HepG2 (cell line): ENCODE data around the gene GSDMA. TPM values are rescaled to one million over a fixed set of nuclear protein-coding genes. Genes with fewer than 3 reads are reported as not detected.
A peak's percentile ranks its signal among the peaks of the same experiment; 100 is the strongest.

Source experiments
- ATAC-seq: fragments of 200-7000 bp; cut with Tn5 transposase; 3 replicates; pipeline ENCODE4 v1.9.1; 2020; ENCODE audit warnings: mild to moderate bottlenecking, moderate library complexity
- BruUV-seq: library from RNA; stranded (reverse); fragments of 400-500 nt; replicated peaks from 2 replicates; lab custom pipeline; 2021; lab: Mats Ljungman, UMichigan
- CTCF ChIA-PET: fragments of 300-600 bp; formaldehyde crosslinking; extraction: SDS; loops from one replicate; lab custom pipeline; 2021; ENCODE audit warnings: low total read pairs, inconsistent platforms, low intra/inter-chr PET ratio; lab: Yijun Ruan, JAX
- POLR2A ChIA-PET: fragments of 350-600 bp; sonication (Branson Sonifier 250); formaldehyde crosslinking; loops from one replicate; lab custom pipeline; 2020; ENCODE audit warnings: antibody characterized with exemption, inconsistent platforms; lab: Yijun Ruan, JAX
- DNase-seq: peaks from one replicate; pipeline ENCODE4 v3.0.0-alpha.2; 2015; ENCODE audit warnings: low spot score
- FAIRE-seq: peaks from 3 replicates; lab custom pipeline; 2011; peaks lifted over from hg19 to GRCh38; lab: Jason Lieb, UNC
- H2AFZ ChIP-seq: one replicate; pipeline ENCODE4 v1.6.1; 2011; ENCODE audit warnings: low read length, inconsistent platforms
- H3K27ac ChIP-seq: fragments of 300-600 bp; 3 replicates; pipeline ENCODE4 v1.8.0; 2011; ENCODE audit warnings: mixed run types, mild to moderate bottlenecking, mixed read lengths, low read length, inconsistent platforms; ENCODE audit not compliant: insufficient read depth; ENCODE audit errors: extremely low read length
- H3K27me3 ChIP-seq, 2 experiments: fragments of 200-600 bp in 1 of 2; 2 replicates in 1 of 2; 3 replicates in 1 of 2; pipeline versions ENCODE4 v1.6.0 to v1.8.0; 2011; ENCODE audit warnings: low read length in 2 of 2, mild to moderate bottlenecking in 2 of 2, moderate library complexity in 2 of 2, inconsistent platforms in 1 of 2; ENCODE audit not compliant: insufficient read depth in 2 of 2, control insufficient read depth in 1 of 2
- H3K36me3 ChIP-seq, 2 experiments: fragments of 200-600 bp in 1 of 2; replicated peaks in 1 of 2; 2 replicates in 1 of 2; 3 replicates in 1 of 2; pipeline versions ENCODE4 v1.5.1 to v1.8.0; 2011; ENCODE audit warnings: low read length in 2 of 2, inconsistent platforms in 1 of 2; ENCODE audit not compliant: insufficient read depth in 2 of 2, control insufficient read depth in 1 of 2
- H3K4me1 ChIP-seq: 2 replicates; pipeline ENCODE4 v1.5.1; 2012; ENCODE audit warnings: low read length, inconsistent platforms; ENCODE audit not compliant: insufficient read depth
- H3K4me2 ChIP-seq: 2 replicates; pipeline ENCODE4 v1.6.0; 2011; ENCODE audit warnings: low read depth, low read length, inconsistent platforms
- H3K4me3 ChIP-seq, 3 experiments: fragments of 200-600 bp in 1 of 3; sonication (generic), shearing (Covaris generic) in 1 of 3; replicated peaks in 1 of 3; 2 replicates each; pipeline ENCODE4 v1.5.1; 2011 to 2016; ENCODE audit warnings: low read length in 3 of 3, inconsistent platforms in 2 of 3, low read depth in 2 of 3, mild to moderate bottlenecking in 2 of 3, control low read depth in 1 of 3, mixed read lengths in 1 of 3; ENCODE audit not compliant: insufficient read depth in 1 of 3
- H3K79me2 ChIP-seq: one replicate; pipeline ENCODE4 v1.6.1; 2011; ENCODE audit warnings: low read length, inconsistent platforms; ENCODE audit not compliant: insufficient read depth
- H3K9ac ChIP-seq: 2 replicates; pipeline ENCODE4 v1.6.0; 2011; ENCODE audit warnings: mild to moderate bottlenecking, low read depth, low read length, inconsistent platforms; ENCODE audit not compliant: insufficient read depth
- H3K9me3 ChIP-seq: 2 replicates; pipeline ENCODE4 v1.5.1; 2012; ENCODE audit warnings: mild to moderate bottlenecking, low read length
- H4K20me1 ChIP-seq: 2 replicates; pipeline ENCODE4 v1.6.0; 2011; ENCODE audit warnings: inconsistent platforms, mild to moderate bottlenecking, low read length, moderate library complexity; ENCODE audit not compliant: insufficient read depth
- GTF2F1 ChIP-seq: fragments of 150-350 bp; IDR thresholded peaks from 2 replicates; pipeline ENCODE4 v1.6.1; 2014; ENCODE audit warnings: low read length
- HNF4G ChIP-seq, 2 experiments: sonication (generic) in 1 of 2; formaldehyde crosslinking in 1 of 2; IDR thresholded peaks; 2 replicates each; pipeline versions ENCODE4 v1.4.0 to v1.6.1; 2011 to 2020; ENCODE audit warnings: borderline replicate concordance in 2 of 2, low read depth in 2 of 2, mild to moderate bottlenecking in 2 of 2, low read length in 1 of 2, missing genetic modification reagents in 1 of 2, moderate library complexity in 1 of 2
- HNRNPL ChIP-seq: fragments of 200-400 bp; formaldehyde crosslinking; IDR thresholded peaks from 2 replicates; pipeline ENCODE4 v1.6.1; 2017; ENCODE audit warnings: mild to moderate bottlenecking, low read depth, low read length
- SNAI1 ChIP-seq: sonication (generic); formaldehyde crosslinking; IDR thresholded peaks from 2 replicates; pipeline ENCODE4 v1.5.0; 2020; ENCODE audit warnings: mild to moderate bottlenecking, missing genetic modification reagents, borderline replicate concordance
- TFE3 ChIP-seq: IDR thresholded peaks from 2 replicates; pipeline ENCODE4 v1.6.1; 2016
- ZNF180 ChIP-seq: sonication (generic); formaldehyde crosslinking; IDR thresholded peaks from 2 replicates; pipeline ENCODE4 v1.4.0; 2020; ENCODE audit warnings: low read depth, missing genetic modification reagents, borderline replicate concordance
- ZNF292 ChIP-seq: sonication (generic); formaldehyde crosslinking; IDR thresholded peaks from 2 replicates; pipeline ENCODE4 v1.8.1; 2022; ENCODE audit warnings: mild to moderate bottlenecking, low read depth, missing genetic modification reagents, borderline replicate concordance
- ZNF879 ChIP-seq: sonication (generic); formaldehyde crosslinking; IDR thresholded peaks from 2 replicates; pipeline ENCODE4 v1.8.1; 2023; ENCODE audit warnings: missing genetic modification reagents
- WGBS: methylation state at CpG from one replicate; pipeline ENCODE4 v1.1.6; 2017; ENCODE audit warnings: low lambda C conversion rate; 5-methylcytosine and 5-hydroxymethylcytosine counted together
- in situ Hi-C: cut with HindIII; loops from 2 replicates; pipeline ENCODE4 v1.10.0; 2017; ENCODE audit warnings: low pct_unique_long_range_greater_than_20kb; ENCODE audit not compliant: extremely low pct_ligation_motif_present
- intact Hi-C: fragments of 100-400 bp; cut with micrococcal nuclease; formaldehyde crosslinking; loops from one replicate; pipeline ENCODE4 v1.10.0; 2022; ENCODE audit not compliant: unreplicated experiment
- polyA plus RNA-seq, 8 experiments: library from polyadenylated mRNA; depleted of rRNA in 3 of 8; stranded (reverse) in 7 of 8; unstranded in 1 of 8; fragments of >200 nt; fragmentation: Illumina TruSeq in 4 of 8; extraction: Trizol in 4 of 8; gene quantifications; 2 replicates each; pipeline versions ENCODE4 v1.2.1 to v1.2.3, GENCODE V29; 2011 to 2016; ENCODE audit warnings: low read depth in 4 of 8, missing spikeins in 1 of 8, mixed read lengths in 1 of 8; ENCODE audit not compliant: insufficient read depth in 1 of 8
- total RNA-seq, 5 experiments: library from RNA; depleted of rRNA; stranded (reverse); fragments of >200 nt; fragmentation: Illumina TruSeq; extraction: Trizol; gene quantifications; 2 replicates each; pipeline ENCODE4 v1.2.3, GENCODE V29; 2016; ENCODE audit warnings: low read depth in 1 of 5
- TF ChIP-seq, protein P1 (sequence below): sonication (generic); formaldehyde crosslinking; IDR thresholded peaks from 2 replicates; pipeline ENCODE4 v1.4.0; 2020; ENCODE audit warnings: missing genetic modification reagents, mild to moderate bottlenecking, borderline replicate concordance
- TF ChIP-seq, protein P2 (sequence below): sonication (generic); formaldehyde crosslinking; IDR thresholded peaks from 2 replicates; pipeline ENCODE4 v1.5.0; 2020; ENCODE audit warnings: mild to moderate bottlenecking, missing genetic modification reagents

GSDMA gene
- total and polyA plus RNA-seq, 2 of the 13 experiments (the other 11 are each of a cell fraction or from before 2014, with no cell fraction given), result not detected

DNA sequence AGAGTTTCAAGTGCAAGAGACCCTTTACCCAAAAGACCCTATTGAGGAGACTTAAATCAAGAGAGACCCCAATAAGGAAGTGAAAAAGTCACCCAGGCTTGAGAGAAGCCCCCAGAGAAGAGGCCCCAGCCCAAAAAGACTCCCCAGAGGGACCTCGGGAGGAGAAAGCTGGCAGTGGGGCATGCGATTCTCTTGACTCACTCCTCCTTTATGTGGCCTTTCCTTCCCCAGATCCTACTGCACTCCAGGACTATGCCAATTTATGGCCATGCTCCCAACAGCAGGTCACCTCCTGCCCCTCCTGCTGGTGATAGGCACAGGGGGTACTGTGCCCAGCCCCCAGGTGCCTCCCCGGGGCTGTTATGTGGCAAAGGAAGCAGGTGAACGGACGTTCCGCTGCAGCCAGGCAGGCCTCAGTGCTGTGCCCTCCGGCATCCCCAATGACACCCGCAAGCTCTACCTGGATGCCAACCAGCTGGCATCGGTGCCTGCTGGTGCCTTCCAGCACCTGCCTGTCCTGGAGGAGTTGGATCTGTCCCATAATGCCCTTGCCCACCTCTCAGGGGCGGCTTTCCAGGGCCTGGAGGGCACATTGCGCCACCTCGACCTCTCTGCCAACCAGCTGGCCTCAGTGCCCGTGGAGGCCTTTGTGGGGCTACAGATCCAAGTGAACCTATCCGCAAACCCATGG lies 19.0 kb upstream of the GSDMA start:
- POLR2A ChIA-PET, result no interaction called here
- H3K27ac ChIP-seq, result no peak overlapping the region
- no peaks in the 10 kb centered on the region for H3K36me3 ChIP-seq
- BruUV-seq, result no TSS peak
- H2AFZ ChIP-seq, result no peak overlapping the region
- H3K27me3 ChIP-seq, result peaks cover 16 to 36% of the 10 kb centered on the region in 2 experiments; a peak in 3 of 5 replicates
- intact Hi-C loops, result no loop called here
- no peak for ATAC-seq
- no peaks in the 10 kb centered on the region for H4K20me1 ChIP-seq
- no peaks in the 10 kb centered on the region for H3K9me3 ChIP-seq
- no peak overlapping the region for H3K9ac ChIP-seq
- TF ChIP-seq HNRNPL (peak; percentile 77; the same call in 1 of the 2 replicates), HNF4G (IDR thresholded peaks at IDR 0.05; ENCODE audit: borderline replicate concordance, low read depth, low read length) (no peak), HNF4G (CRISPR knock-in tag; IDR thresholded peaks at IDR 0.05; ENCODE audit: borderline replicate concordance, low read depth) (no peak)
- H3K79me2 ChIP-seq, result no peaks in the 10 kb centered on the region
- 42% methylated on average over 10 of the region's 14 CpGs for WGBS
- DNase-seq, result no peak
- no peak overlapping the region for H3K4me2 ChIP-seq
- H3K4me1 ChIP-seq, result peaks cover 34% of the 10 kb centered on the region
- in situ Hi-C loops, result no loop called here
- CTCF ChIA-PET, result no interaction called here
- H3K4me3 ChIP-seq, result no peak overlapping the region
- no peak for FAIRE-seq

- Histone ChIP-seq H3K4me2 (no peak overlapping the region), H3K27me3 (peaks cover 16 to 36% of the 10 kb centered on the region in 2 experiments; a peak in 3 of 5 replicates), H3K9ac (no peak overlapping the region), H3K4me1 (peaks cover 34% of the 10 kb centered on the region), H2AFZ (no peak overlapping the region), H3K9me3 (no peaks in the 10 kb centered on the region), H3K36me3 (no peaks in the 10 kb centered on the region), H3K79me2 (no peaks in the 10 kb centered on the region), H3K27ac (no peak overlapping the region), H3K4me3 (no peak overlapping the region), H4K20me1 (no peaks in the 10 kb centered on the region)
- CTCF ChIA-PET, result no interaction called here
- ATAC-seq (no peak; the same call in 1 of the 3 replicates), DNase-seq (no peak), FAIRE-seq (no peak)
- intact Hi-C loops, result no loop called here
- WGBS, result 51% methylated on average over 8 of the region's 16 CpGs
- in situ Hi-C loops, result no loop called here
- POLR2A ChIA-PET, result no interaction called here
- no TSS peak for BruUV-seq
- no peak for TF ChIP-seq GTF2F1
- TF ChIP-seq, protein P1, sequence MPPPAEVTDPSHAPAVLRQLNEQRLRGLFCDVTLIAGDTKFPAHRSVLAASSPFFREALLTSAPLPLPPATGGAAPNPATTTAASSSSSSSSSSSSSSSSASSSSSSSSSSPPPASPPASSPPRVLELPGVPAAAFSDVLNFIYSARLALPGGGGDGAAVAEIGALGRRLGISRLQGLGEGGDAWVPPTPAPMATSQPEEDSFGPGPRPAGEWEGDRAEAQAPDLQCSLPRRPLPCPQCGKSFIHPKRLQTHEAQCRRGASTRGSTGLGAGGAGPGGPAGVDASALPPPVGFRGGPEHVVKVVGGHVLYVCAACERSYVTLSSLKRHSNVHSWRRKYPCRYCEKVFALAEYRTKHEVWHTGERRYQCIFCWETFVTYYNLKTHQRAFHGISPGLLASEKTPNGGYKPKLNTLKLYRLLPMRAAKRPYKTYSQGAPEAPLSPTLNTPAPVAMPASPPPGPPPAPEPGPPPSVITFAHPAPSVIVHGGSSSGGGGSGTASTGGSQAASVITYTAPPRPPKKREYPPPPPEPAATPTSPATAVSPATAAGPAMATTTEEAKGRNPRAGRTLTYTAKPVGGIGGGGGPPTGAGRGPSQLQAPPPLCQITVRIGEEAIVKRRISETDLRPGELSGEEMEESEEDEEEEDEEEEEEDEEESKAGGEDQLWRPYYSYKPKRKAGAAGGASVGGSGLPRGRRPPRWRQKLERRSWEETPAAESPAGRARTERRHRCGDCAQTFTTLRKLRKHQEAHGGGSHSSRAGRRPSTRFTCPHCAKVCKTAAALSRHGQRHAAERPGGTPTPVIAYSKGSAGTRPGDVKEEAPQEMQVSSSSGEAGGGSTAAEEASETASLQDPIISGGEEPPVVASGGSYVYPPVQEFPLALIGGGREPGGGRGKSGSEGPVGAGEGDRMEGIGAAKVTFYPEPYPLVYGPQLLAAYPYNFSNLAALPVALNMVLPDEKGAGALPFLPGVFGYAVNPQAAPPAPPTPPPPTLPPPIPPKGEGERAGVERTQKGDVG (CRISPR knock-in tag), result no peak
- no peak for TF ChIP-seq ZNF292 (CRISPR knock-in tag)
- TF ChIP-seq ZNF879 (CRISPR knock-in tag), result no peak
- no peak for TF ChIP-seq ZNF180 (CRISPR knock-in tag)
- TF ChIP-seq SNAI1, result no peak
- TF ChIP-seq, protein P2, sequence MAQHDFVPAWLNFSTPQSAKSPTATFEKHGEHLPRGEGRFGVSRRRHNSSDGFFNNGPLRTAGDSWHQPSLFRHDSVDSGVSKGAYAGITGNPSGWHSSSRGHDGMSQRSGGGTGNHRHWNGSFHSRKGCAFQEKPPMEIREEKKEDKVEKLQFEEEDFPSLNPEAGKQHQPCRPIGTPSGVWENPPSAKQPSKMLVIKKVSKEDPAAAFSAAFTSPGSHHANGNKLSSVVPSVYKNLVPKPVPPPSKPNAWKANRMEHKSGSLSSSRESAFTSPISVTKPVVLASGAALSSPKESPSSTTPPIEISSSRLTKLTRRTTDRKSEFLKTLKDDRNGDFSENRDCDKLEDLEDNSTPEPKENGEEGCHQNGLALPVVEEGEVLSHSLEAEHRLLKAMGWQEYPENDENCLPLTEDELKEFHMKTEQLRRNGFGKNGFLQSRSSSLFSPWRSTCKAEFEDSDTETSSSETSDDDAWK (CRISPR knock-in tag), result no peak
- TF ChIP-seq TFE3 (CRISPR knock-in tag), result no peak
Measured at GRCh38 chr17:39944393-39944711, 18.5 kb upstream of the GSDMA start.
